Osteocyte (in vitro differentiated cells): Measurements from ENCODE around the gene KCNQ5. TPM values are rescaled to one million over a fixed set of nuclear protein-coding genes. Genes with fewer than 3 reads are reported as not detected.

ENCODE experiments used
- DNase-seq: peaks from one replicate; pipeline ENCODE4 v3.0.0; 2021; ENCODE audit warnings: mixed read lengths; ENCODE audit not compliant: unreplicated experiment; ENCODE audit errors: extremely low spot score
- H3K27ac Mint-ChIP-seq: one replicate; pipeline ENCODE4 v1.8.0; 2021; ENCODE audit warnings: mild to moderate bottlenecking, mixed read lengths; ENCODE audit not compliant: unreplicated experiment
- H3K27me3 Mint-ChIP-seq: one replicate; pipeline ENCODE4 v1.8.0; 2021; ENCODE audit warnings: mixed read lengths; ENCODE audit not compliant: unreplicated experiment
- H3K36me3 Mint-ChIP-seq: one replicate; pipeline ENCODE4 v1.8.0; 2021; ENCODE audit warnings: mixed read lengths; ENCODE audit not compliant: unreplicated experiment
- H3K4me1 Mint-ChIP-seq: one replicate; pipeline ENCODE4 v1.8.0; 2021; ENCODE audit warnings: mixed read lengths; ENCODE audit not compliant: unreplicated experiment
- H3K4me3 Mint-ChIP-seq: one replicate; pipeline ENCODE4 v1.8.0; 2021; ENCODE audit warnings: mild to moderate bottlenecking, moderate library complexity, mixed read lengths; ENCODE audit not compliant: unreplicated experiment
- H3K9me3 Mint-ChIP-seq: one replicate; pipeline ENCODE4 v1.8.0; 2021; ENCODE audit warnings: mixed read lengths; ENCODE audit not compliant: unreplicated experiment
- total RNA-seq: library from RNA; stranded (reverse); gene quantifications from 2 replicates; pipeline ENCODE4 v1.2.1, GENCODE V29; 2021
- TF ChIP-seq, protein P1 (sequence below): fragments of 200-600 bp; sonication (generic); IDR thresholded peaks from 2 replicates; pipeline ENCODE4 v1.5.0; 2021; ENCODE audit warnings: antibody characterized with exemption, mild to moderate bottlenecking, moderate library complexity

KCNQ5 gene
- total RNA-seq, 1 donor from 2014 or later, result 7.2 TPM

DNA sequence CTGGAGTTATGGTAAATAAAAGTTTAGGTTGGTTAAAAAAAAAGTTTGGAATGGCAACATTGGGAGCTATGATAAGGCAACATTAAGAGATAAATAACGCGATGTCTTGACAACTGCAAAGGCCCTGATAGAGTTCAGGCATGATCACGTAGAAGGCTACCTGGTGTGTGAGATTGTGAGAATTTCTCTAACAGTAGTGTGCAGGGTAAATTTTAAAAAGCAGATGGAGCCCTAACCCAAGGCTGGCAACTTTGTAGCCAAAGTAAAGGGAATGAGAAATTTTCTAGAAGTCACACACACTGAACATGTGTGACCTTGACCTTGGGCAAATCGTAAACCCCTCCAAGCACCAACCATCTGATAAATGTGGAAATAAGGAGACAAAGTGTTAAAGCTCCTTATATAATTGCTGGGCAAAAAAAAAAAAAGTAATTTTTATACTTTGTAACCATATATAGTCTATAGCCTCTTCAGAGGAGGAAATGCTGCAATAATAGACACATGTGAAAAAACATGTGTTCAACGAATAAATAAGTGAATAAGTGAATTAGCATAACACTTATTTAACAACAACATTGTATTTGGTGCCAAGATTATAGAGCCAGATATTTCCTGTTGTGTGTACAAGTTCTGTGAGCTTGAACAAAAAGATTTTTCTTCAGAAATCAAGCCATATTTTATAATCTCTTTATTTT is 18.2 kb downstream of the KCNQ5 start:
- H3K27ac Mint-ChIP-seq, result no peak overlapping the region
- TF ChIP-seq, protein P1, sequence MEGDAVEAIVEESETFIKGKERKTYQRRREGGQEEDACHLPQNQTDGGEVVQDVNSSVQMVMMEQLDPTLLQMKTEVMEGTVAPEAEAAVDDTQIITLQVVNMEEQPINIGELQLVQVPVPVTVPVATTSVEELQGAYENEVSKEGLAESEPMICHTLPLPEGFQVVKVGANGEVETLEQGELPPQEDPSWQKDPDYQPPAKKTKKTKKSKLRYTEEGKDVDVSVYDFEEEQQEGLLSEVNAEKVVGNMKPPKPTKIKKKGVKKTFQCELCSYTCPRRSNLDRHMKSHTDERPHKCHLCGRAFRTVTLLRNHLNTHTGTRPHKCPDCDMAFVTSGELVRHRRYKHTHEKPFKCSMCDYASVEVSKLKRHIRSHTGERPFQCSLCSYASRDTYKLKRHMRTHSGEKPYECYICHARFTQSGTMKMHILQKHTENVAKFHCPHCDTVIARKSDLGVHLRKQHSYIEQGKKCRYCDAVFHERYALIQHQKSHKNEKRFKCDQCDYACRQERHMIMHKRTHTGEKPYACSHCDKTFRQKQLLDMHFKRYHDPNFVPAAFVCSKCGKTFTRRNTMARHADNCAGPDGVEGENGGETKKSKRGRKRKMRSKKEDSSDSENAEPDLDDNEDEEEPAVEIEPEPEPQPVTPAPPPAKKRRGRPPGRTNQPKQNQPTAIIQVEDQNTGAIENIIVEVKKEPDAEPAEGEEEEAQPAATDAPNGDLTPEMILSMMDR, result peak; percentile 37
- DNase-seq, result no peak
- no peaks in the 10 kb centered on the region for H3K27me3 Mint-ChIP-seq
- no peak overlapping the region for H3K4me3 Mint-ChIP-seq
- H3K4me1 Mint-ChIP-seq, result peaks cover 28% of the 10 kb centered on the region
- no peaks in the 10 kb centered on the region for H3K9me3 Mint-ChIP-seq
- no peaks in the 10 kb centered on the region for H3K36me3 Mint-ChIP-seq

DNA sequence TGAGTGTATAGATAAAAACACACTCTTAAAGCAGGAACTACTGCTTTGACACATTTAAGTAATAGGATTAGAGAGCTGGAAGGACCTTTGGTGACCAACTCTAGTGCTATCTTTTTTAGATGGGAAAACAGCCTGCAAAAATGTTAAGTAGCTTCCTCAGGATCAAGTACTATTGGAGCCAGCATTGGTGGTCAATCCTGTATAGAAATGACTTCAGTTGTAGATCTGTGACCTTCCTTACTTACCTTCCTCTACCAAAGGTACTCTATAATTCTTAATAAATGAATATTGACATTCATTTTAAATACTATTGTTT is 18.7 kb downstream of the KCNQ5 start:
- peaks cover 25% of the 10 kb centered on the region for H3K4me1 Mint-ChIP-seq
- no peaks in the 10 kb centered on the region for H3K36me3 Mint-ChIP-seq
- no peak for DNase-seq
- TF ChIP-seq, protein P1, result no peak
- H3K27ac Mint-ChIP-seq, result no peak overlapping the region
- no peaks in the 10 kb centered on the region for H3K9me3 Mint-ChIP-seq
- no peak overlapping the region for H3K4me3 Mint-ChIP-seq
- H3K27me3 Mint-ChIP-seq, result no peaks in the 10 kb centered on the region

DNA sequence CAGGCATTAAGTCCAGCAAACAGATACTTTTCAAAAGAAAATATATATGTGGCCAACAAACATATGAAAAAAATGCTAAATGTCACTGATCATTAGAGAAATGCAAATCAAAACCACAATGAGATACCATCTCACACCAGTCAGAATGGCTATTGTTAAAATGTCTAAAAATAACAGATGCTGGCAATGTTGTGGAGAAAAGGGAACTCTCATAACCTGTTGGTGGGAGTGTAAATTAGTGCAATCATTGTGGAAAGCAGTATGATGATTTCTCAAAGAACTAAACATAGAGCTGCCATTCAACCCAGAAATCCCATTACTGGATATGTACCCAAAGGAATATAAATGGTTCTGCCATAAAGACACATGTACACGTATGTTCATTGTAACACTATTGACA is 20.6 kb downstream of the KCNQ5 start:
- Mint-ChIP-seq H3K9me3 (no peaks in the 10 kb centered on the region), H3K27me3 (no peaks in the 10 kb centered on the region), H3K4me1 (peaks cover 29% of the 10 kb centered on the region), H3K4me3 (no peak overlapping the region), H3K36me3 (no peaks in the 10 kb centered on the region), H3K27ac (no peak overlapping the region)
- TF ChIP-seq, protein P1, result no peak
- DNase-seq, result no peak

DNA sequence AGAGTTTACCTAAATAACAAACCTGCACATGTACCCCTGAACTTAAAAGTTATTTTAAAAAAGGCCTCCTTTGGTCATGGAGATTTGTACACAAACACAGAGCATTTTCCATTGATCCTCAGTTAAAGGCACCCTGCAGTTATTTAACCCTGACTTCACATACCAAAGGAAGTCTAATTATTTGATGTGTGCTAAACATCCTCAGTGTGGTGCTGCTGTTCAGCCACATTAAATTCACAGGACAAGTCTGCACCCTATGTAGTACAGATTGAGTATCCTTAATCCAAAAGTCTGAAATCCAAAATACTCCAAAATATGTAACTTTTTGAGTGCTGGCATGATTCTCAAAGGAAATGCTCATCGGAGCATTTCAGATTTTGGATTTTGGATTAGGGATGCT is 21.4 kb downstream of the KCNQ5 start:
- no peak overlapping the region for H3K27ac Mint-ChIP-seq
- H3K9me3 Mint-ChIP-seq, result no peaks in the 10 kb centered on the region
- TF ChIP-seq, protein P1, result peak; percentile 56
- no peak overlapping the region for H3K4me3 Mint-ChIP-seq
- peaks cover 29% of the 10 kb centered on the region for H3K4me1 Mint-ChIP-seq
- no peaks in the 10 kb centered on the region for H3K36me3 Mint-ChIP-seq
- no peaks in the 10 kb centered on the region for H3K27me3 Mint-ChIP-seq
- DNase-seq, result no peak

DNA sequence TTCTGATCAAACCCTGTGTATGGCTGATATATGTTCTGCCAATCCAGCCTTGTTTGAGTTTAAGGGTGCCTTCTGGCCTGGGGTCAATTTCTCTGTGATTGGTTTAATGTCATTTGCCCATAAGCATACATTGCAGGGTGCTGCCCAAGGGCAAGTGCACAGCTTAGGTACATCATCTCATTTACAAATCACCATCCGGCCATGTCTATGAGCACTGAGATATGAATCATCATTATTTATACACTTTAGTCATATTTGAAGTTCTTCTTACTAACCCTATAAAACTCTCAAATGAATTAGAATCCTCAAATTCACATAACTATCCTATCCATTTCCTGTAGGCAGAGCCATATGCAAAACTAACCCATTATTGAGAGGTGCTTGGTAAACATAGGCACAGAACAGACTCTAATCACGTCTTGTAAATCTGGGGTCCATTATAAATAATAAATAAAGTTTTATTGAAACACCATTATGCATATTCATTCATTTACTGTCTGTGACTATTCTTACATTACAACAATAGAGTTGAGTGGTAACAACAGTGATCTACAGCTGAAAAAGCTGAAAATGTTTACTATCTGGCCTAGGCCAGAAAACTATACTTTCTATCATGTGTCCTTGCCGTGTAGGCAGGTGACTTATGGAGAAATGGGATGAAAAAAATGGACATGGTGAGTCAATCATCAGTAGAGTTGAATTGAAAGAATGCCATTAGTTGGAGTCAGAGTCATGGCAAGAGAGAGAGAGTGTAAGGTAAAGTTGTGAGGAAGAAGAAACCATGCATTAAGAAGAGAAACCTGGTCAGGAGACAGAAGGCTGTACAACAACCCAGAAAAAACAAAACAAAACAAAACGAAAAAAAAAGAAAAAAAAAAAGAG is 25.0 kb downstream of the KCNQ5 start:
- DNase-seq, result no peak
- H3K36me3 Mint-ChIP-seq, result no peaks in the 10 kb centered on the region
- TF ChIP-seq, protein P1, result no peak
- H3K4me1 Mint-ChIP-seq, result peaks cover 59% of the 10 kb centered on the region
- no peak overlapping the region for H3K27ac Mint-ChIP-seq
- H3K27me3 Mint-ChIP-seq, result no peaks in the 10 kb centered on the region
- no peak overlapping the region for H3K4me3 Mint-ChIP-seq
- no peaks in the 10 kb centered on the region for H3K9me3 Mint-ChIP-seq
